ENCODE data around the gene SLC38A7. TPM values are rescaled to one million over a fixed set of nuclear protein-coding genes. Genes with fewer than 3 reads are reported as not detected.
"Not testable (repeated sequence)": the region's sequence is repeated elsewhere in the genome, so short reads cannot be mapped to it uniquely, and the experiment has no call there.

SLC38A7 gene
- total RNA-seq, 4 donors from 2014 or later: 3.3 to 20.7 (median 10.2) TPM

DNA sequence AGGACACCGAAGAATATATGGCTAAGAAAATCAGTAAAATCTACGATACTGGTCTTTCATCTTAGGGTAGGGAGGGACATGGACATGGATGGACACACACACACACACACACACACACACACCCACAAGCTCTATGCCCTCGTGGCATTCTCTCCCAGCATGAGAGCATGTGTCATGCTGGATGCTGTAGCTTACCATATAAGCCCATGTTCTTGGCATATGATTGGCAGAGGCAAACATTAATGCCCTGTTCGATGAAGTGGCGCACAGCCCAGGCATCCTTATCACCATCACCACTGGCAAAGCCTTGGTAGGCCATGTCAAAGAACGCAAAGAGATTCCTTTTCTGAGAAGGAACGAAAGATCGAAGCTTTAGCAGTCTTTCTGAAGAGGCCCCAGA, 31.9 kb upstream of the SLC38A7 start:
- no peak for DNase-seq (ENCODE audit: low spot score in 2 of 2)
- intact Hi-C loops (cut with DNase I; ENCODE audit: low total_unique reads): no loop called here
- no peak overlapping the region for H3K4me3 ChIP-seq (ENCODE audit: low read depth, poor library complexity, severe bottlenecking)
- 94 to 95% methylated on average over 8 of the region's 8 CpGs for WGBS, 2 donors
- TF ChIP-seq POLR2A (IDR thresholded peaks at IDR 0.05): no peak
- TF ChIP-seq, protein P1, sequence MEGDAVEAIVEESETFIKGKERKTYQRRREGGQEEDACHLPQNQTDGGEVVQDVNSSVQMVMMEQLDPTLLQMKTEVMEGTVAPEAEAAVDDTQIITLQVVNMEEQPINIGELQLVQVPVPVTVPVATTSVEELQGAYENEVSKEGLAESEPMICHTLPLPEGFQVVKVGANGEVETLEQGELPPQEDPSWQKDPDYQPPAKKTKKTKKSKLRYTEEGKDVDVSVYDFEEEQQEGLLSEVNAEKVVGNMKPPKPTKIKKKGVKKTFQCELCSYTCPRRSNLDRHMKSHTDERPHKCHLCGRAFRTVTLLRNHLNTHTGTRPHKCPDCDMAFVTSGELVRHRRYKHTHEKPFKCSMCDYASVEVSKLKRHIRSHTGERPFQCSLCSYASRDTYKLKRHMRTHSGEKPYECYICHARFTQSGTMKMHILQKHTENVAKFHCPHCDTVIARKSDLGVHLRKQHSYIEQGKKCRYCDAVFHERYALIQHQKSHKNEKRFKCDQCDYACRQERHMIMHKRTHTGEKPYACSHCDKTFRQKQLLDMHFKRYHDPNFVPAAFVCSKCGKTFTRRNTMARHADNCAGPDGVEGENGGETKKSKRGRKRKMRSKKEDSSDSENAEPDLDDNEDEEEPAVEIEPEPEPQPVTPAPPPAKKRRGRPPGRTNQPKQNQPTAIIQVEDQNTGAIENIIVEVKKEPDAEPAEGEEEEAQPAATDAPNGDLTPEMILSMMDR (IDR thresholded peaks at IDR 0.05): no peak

DNA sequence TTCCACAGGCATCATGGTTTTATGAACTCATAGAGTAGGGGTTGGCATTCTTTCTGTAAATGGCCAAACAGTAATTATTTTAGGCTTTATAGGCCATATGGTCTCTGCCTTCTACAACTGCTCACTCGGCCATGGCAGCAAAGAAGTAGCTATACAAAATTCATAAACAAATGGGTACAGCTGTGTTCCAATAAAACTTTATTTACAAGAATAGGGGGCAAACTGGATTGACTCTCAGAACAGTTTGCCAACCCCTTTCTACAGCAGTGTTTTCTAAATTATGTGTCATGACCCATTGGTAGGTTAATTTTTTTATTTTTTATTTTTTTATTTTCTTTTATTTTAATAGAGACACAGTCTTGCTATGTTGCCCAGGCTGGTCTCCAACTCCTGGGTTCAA, 29.2 kb upstream of the SLC38A7 start:
- TF ChIP-seq POLR2A (IDR thresholded peaks at IDR 0.05): no peak
- TF ChIP-seq, protein P1 (IDR thresholded peaks at IDR 0.05): no peak
- WGBS, 2 donors: 89 to 97% methylated on average over 1 of the region's 1 CpG
- intact Hi-C loops (cut with DNase I; ENCODE audit: low total_unique reads): no loop called here
- no peak overlapping the region for H3K4me3 ChIP-seq (ENCODE audit: low read depth, poor library complexity, severe bottlenecking)
- no peak for DNase-seq (ENCODE audit: low spot score in 2 of 2)

DNA sequence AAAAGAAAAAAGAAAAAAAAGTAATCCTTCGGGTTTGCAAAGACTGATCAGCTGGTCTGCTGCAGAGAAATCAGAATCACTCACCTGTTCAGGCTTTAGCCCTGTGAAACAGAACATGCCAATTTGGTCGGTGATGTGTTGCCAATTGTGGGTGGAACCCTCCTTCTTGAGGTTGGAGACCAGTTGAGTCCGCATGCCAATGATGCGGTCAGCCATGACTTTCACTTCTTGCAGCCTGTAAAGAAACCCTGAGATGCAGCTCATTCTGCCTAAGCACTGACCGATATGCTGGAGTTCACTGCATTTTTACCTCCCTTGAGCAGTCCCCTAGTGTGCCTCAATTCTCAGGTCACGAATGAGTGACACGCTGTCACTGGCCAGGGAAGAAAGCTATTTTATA, 24.8 kb upstream of the SLC38A7 start:
- intact Hi-C loops (cut with DNase I; ENCODE audit: low total_unique reads): no loop called here
- WGBS, 2 donors: 91 to 95% methylated on average over 7 of the region's 7 CpGs
- no peak overlapping the region for H3K4me3 ChIP-seq (ENCODE audit: low read depth, poor library complexity, severe bottlenecking)
- TF ChIP-seq, protein P1 (IDR thresholded peaks at IDR 0.05): no peak
- TF ChIP-seq POLR2A (IDR thresholded peaks at IDR 0.05): no peak
- no peak for DNase-seq (ENCODE audit: low spot score in 2 of 2)

DNA sequence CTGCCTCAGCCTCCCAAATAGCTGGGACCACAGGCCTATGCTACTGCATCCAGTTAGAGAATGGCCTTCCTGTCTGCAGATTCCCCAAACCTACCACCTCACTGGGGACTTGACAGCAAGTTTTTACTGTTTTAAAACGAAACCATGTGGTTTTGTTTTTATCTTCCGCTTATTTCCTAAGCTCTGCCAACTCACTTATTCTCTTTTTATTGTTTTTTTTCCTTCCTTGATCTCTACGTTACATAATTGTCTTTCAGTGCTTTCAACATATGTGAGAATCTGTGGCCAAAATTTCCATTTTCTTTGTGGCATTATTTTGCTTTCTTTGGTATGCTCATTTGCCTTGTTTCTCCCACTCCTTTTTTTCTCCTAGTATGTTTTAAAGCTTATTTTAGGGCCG, 14.6 kb upstream of the SLC38A7 start:
- no peak overlapping the region for H3K4me3 ChIP-seq (ENCODE audit: low read depth, poor library complexity, severe bottlenecking)
- intact Hi-C loops (cut with DNase I; ENCODE audit: low total_unique reads): no loop called here
- 57 to 66% methylated on average over 4 of the region's 4 CpGs for WGBS, 2 donors
- no peak for DNase-seq (ENCODE audit: low spot score in 2 of 2)
- TF ChIP-seq, protein P1 (IDR thresholded peaks at IDR 0.05): no peak
- no peak for TF ChIP-seq POLR2A (IDR thresholded peaks at IDR 0.05)

DNA sequence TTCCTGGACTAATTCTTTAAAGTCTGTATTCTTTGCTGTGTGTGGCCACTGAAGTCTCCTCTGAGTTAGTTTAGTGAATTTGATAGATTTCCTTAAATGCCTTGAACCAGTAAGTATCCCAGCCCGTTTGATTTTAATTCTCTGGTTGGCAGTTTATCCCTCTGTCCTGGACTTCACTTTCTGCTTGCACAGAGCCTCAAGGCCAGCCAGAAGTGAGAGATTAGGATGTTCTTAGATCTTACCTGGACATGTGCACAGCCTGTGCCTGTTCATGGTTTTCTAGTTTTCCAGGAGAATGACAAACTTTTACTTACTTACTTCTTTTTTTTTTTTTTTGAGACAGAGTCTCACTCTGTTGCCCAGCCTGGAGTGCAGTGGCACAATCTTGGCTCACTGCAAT, 10.8 kb upstream of the SLC38A7 start:
- H3K4me3 ChIP-seq (ENCODE audit: low read depth, poor library complexity, severe bottlenecking): no peak overlapping the region
- 59 to 62% methylated on average over 1 of the region's 1 CpG for WGBS, 2 donors
- DNase-seq (ENCODE audit: low spot score in 2 of 2): no peak
- intact Hi-C loops (cut with DNase I; ENCODE audit: low total_unique reads): no loop called here
- TF ChIP-seq POLR2A (IDR thresholded peaks at IDR 0.05): no peak
- TF ChIP-seq, protein P1 (IDR thresholded peaks at IDR 0.05): no peak

DNA sequence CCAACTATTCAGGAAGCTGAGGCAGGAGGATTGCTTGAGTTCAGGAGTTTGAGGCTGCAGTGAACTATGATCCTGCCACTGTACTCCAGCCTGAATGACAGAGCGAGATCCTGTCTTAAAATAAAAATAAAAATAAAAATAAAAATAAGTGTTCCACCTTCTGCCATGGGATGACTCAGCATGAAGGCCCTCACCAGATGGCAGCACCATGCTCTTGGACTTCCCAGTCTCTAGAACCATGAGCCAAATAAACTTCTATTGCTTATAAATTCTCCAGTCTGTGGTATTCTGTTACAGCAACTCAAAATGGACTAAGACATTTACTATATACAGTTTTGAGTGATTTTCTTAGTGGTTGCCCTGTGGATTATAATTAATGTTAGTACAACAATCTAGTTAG, 7.9 kb upstream of the SLC38A7 start:
- TF ChIP-seq POLR2A (IDR thresholded peaks at IDR 0.05): no peak
- TF ChIP-seq, protein P1 (IDR thresholded peaks at IDR 0.05): no peak
- DNase-seq (ENCODE audit: low spot score in 2 of 2): no peak
- intact Hi-C loops (cut with DNase I; ENCODE audit: low total_unique reads): no loop called here
- H3K4me3 ChIP-seq (ENCODE audit: low read depth, poor library complexity, severe bottlenecking): no peak overlapping the region
- 88 to 96% methylated on average over 1 of the region's 1 CpG for WGBS, 2 donors

DNA sequence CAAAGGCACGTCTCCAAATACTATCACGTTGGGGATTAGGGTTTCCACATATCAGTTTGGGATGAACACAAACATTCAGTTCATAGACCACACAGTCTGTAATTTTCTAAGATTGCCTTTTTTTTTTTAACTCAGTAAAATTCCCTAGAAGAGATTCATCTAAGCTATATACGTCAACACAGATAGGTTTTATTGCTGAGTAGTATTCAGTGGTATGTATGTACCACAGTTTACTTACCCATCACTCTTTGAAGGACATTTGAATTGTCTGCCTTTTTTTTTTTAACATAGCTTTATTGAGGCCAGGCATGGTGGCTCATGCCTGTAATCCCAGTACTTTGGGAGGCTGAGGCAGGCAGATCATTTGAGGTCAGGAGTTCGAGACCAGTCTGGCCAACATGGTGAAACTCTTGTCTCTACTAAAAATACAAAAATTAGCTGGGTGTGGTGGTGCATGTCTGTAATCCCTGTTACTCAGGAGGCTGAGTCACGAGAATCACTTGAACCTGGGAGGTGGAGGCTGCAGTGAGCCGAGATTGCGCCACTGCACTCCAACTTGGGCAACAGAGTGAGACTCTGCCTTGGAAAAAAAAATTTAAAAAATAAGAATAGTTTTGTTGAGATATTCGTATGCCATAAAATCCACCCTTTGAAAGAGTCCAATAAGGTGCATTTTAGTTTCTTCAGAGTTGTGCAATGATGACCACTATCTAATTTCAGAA, 2.6 kb upstream of the SLC38A7 start:
- DNase-seq (ENCODE audit: low spot score in 2 of 2); H3K4me3 ChIP-seq (ENCODE audit: low read depth, poor library complexity, severe bottlenecking); intact Hi-C loops (cut with DNase I; ENCODE audit: low total_unique reads): not testable (repeated sequence)
- 78 to 85% methylated on average over 8 of the region's 8 CpGs for WGBS, 2 donors
